HFFc6 (cell line): ENCODE data around the gene DSC3. TPM values are rescaled to one million over a fixed set of nuclear protein-coding genes. Genes with fewer than 3 reads are reported as not detected.

Experiments
- DNase-seq: peaks from one replicate; pipeline ENCODE4 v3.0.0-alpha.2; 2018
- H3K27ac Mint-ChIP-seq: 2 replicates; pipeline ENCODE4 v1.8.0; 2020; ENCODE audit warnings: mild to moderate bottlenecking, mixed read lengths
- H3K27me3 Mint-ChIP-seq: 2 replicates; pipeline ENCODE4 v1.8.0; 2021; ENCODE audit warnings: mild to moderate bottlenecking, moderate library complexity, mixed read lengths; ENCODE audit not compliant: insufficient read depth
- H3K36me3 Mint-ChIP-seq: 2 replicates; pipeline ENCODE4 v1.8.0; 2021; ENCODE audit warnings: low read depth, mixed read lengths
- H3K4me1 Mint-ChIP-seq: 2 replicates; pipeline ENCODE4 v1.8.0; 2020; ENCODE audit warnings: low read depth, mixed read lengths
- H3K4me3 Mint-ChIP-seq: 2 replicates; pipeline ENCODE4 v1.8.0; 2020; ENCODE audit warnings: mild to moderate bottlenecking, moderate library complexity, mixed read lengths
- H3K9me3 Mint-ChIP-seq: 2 replicates; pipeline ENCODE4 v1.8.0; 2020; ENCODE audit warnings: mild to moderate bottlenecking, mixed read lengths
- CTCF ChIP-seq: fragments of 200-600 bp; sonication (generic); IDR thresholded peaks from 2 replicates; pipeline ENCODE4 v1.5.0; 2021; ENCODE audit warnings: antibody characterized with exemption, mild to moderate bottlenecking
- total RNA-seq, 6 experiments: library from RNA; stranded (reverse); fragmentation: NEBNext Ultra II Directional; extraction: Animal tissue kit (Norgen Biotek cat#: 25700); gene quantifications; 2 replicates in 1 of 6; 3 replicates in 5 of 6; pipeline ENCODE4 v1.2.3, GENCODE V29; 2021

The DSC3 gene
- total RNA-seq, 6 experiments from 2014 or later: not detected

- Mint-ChIP-seq H3K9me3 (peaks cover 38% of the 10 kb centered on the region), H3K36me3 (no peaks in the 10 kb centered on the region), H3K27ac (no peak overlapping the region), H3K4me1 (no peaks in the 10 kb centered on the region), H3K4me3 (no peak overlapping the region), H3K27me3 (no peaks in the 10 kb centered on the region)
- no peak for TF ChIP-seq CTCF
- no peak for DNase-seq
Measured at GRCh38 chr18:31049189-31049588, 6.6 kb upstream of the DSC3 start.

GRCh38 chr18:31048216-31048615 is 5.7 kb upstream of the DSC3 start:
- H3K27me3 Mint-ChIP-seq: no peaks in the 10 kb centered on the region
- H3K9me3 Mint-ChIP-seq: peaks cover 48% of the 10 kb centered on the region
- H3K27ac Mint-ChIP-seq: no peak overlapping the region
- H3K4me1 Mint-ChIP-seq: no peaks in the 10 kb centered on the region
- H3K36me3 Mint-ChIP-seq: 0 out of 2 replicates have a peak, but pooled peaks cover 3% of the 10 kb centered on the region
- DNase-seq: no peak
- TF ChIP-seq CTCF: no peak
- no peak overlapping the region for H3K4me3 Mint-ChIP-seq

- Mint-ChIP-seq H3K4me1 (no peaks in the 10 kb centered on the region), H3K9me3 (peaks cover 43% of the 10 kb centered on the region), H3K27me3 (no peaks in the 10 kb centered on the region), H3K36me3 (0 out of 2 replicates have a peak, but pooled peaks cover 5% of the 10 kb centered on the region), H3K4me3 (no peak overlapping the region), H3K27ac (no peak overlapping the region)
- TF ChIP-seq CTCF: no peak
- DNase-seq: no peak
Measured at GRCh38 chr18:31046916-31047315, 4.4 kb upstream of the DSC3 start.

GRCh38 chr18:31045599-31045998 is 3.1 kb upstream of the DSC3 start:
- H3K27me3 Mint-ChIP-seq: no peaks in the 10 kb centered on the region
- no peak for TF ChIP-seq CTCF
- no peak for DNase-seq
- H3K4me3 Mint-ChIP-seq: no peak overlapping the region
- H3K36me3 Mint-ChIP-seq: 0 out of 2 replicates have a peak, but pooled peaks cover 5% of the 10 kb centered on the region
- no peaks in the 10 kb centered on the region for H3K4me1 Mint-ChIP-seq
- H3K9me3 Mint-ChIP-seq: peaks cover 48% of the 10 kb centered on the region
- no peak overlapping the region for H3K27ac Mint-ChIP-seq

GRCh38 chr18:31044926-31045325 is 2.4 kb upstream of the DSC3 start:
- Mint-ChIP-seq H3K27me3 (no peaks in the 10 kb centered on the region), H3K4me1 (no peaks in the 10 kb centered on the region), H3K36me3 (0 out of 2 replicates have a peak, but pooled peaks cover 5% of the 10 kb centered on the region), H3K27ac (no peak overlapping the region), H3K4me3 (no peak overlapping the region), H3K9me3 (peaks cover 51% of the 10 kb centered on the region)
- TF ChIP-seq CTCF: no peak
- DNase-seq: no peak

- H3K9me3 Mint-ChIP-seq: peaks cover 44% of the 10 kb centered on the region
- H3K4me1 Mint-ChIP-seq: no peaks in the 10 kb centered on the region
- H3K36me3 Mint-ChIP-seq: 0 out of 2 replicates have a peak, but pooled peaks cover 5% of the 10 kb centered on the region
- H3K27me3 Mint-ChIP-seq: no peaks in the 10 kb centered on the region
- no peak overlapping the region for H3K4me3 Mint-ChIP-seq
- H3K27ac Mint-ChIP-seq: no peak overlapping the region
- TF ChIP-seq CTCF: no peak
- DNase-seq: no peak
Measured at GRCh38 chr18:31043709-31044108, 1.2 kb upstream of the DSC3 start.
